CD4-positive, alpha-beta T cell treated with Interferon gamma for 1 hour (primary cell): ENCODE results near the gene PSMC5.
A peak's percentile ranks its signal among the peaks of the same experiment; 100 is the strongest.

Experiments
- DNase-seq: peaks from one replicate; pipeline ENCODE4 v3.0.0-alpha.2; 2020

PSMC5 gene

DNA sequence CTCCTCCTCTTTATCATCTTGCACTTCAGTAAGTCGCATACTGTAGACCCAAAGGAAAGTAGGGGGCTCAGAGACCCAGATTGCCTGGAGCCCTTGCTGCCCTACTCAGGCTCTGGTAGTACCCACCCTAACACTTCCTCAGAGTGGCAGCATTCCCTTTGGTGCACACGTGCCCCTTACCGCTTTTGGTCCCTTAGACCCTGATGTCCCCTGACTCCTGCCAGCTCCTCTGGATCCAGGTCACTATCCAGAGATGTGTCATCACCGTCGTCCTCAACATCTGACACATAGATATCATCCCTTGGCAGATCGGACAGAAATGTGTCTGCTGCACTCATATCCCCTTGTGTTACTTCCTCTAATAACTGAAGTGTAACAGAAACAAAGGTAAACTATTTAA lies 5.4 kb upstream of the PSMC5 start:
- DNase-seq, result no peak

DNA sequence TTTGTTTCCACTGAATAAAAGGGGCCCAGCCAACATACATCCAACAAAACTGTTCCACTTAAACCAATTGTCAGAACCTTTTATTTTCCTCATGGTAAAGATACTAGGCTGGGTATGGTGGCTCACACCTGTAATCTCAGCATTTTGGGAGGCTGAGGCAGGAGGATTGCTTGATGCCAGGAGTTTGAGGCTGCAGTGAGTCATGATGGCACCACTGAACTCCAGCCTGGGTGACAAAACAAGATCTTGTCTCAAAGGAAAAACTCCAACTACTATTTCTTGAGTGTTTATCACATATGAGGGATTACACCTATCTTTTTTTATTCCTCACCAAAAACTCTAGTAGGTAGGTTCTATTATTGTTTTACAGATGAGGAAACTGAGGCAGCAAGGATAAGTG lies 4.7 kb upstream of the PSMC5 start:
- DNase-seq, result no peak

DNA sequence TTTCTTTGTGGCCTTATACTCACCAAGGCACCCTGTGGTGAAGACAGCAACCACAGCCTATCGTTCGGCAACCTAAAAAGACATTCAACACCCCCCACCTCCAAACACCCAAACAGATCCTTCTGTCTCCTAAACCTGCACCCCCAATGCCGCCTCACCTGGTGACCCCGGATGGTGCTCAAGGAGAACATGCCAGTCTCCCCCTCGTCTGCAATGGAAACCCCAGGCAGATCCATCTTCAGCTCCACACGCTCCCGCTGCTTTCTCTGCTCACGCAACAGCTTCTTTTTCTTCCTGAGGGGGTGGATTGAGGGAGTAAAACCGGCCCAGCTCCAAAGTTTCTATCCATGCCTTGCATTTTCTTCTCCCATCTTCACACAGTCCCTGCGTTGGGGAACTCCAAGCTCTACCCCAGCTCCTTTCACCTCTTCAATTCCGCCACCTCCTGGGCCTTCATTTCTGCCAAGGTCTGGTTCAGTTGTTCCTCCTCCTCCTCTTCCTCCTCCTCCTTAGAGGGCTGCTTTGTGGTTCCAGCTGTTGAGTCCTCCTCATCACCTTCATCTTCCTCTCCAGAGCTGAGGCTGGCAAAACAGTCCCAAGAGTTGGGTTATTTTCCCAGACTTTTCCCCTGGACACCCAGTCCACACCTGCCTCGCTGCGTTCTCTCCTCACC lies 3.4 kb upstream of the PSMC5 start:
- DNase-seq, result no peak

DNA sequence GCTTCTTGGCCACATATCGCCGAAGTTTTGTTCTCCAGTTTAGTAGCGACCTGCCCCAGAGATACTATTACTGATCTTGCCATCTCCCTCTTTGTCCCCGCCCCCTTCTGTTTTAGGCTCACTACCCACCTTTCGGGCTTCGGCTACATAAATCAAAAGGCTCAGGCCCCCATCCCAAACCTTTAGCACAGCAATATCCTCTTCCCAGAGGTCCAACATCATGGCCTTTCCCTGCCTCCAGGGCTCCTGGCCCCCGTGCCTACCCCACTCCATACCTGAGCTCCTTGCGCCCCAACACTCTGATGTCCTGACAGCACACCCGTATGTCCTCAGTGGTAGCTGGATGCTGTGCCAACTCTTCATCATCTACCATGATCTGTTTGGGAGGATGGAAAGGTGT lies 2.9 kb upstream of the PSMC5 start:
- DNase-seq, result no peak

DNA sequence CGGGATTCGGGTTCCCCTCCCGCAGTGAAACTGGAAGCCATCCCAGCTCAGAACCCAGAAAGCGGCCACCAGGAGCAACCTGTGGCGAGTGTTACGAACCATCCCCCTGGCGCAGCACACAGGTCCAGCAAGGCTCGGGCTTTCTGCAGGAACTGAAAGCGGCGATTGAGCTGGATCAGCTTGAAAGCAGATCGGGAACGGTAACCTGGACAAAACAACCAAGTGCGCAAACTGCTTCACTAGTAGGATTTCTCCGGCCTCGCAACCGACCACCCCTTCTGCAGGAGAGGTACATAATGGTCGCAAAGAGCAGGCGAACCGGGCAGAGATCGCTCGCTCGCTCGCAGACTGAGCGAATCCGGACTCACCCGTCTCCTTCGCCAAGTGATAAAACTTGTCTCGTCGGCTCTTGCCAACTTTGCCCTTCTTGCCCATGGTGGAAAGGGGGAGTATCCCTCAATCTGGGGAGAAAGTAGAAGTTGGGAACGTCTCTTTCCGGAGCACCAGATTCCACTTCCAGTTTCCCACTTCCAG lies 696 bp upstream of the PSMC5 start:
- no peak for DNase-seq

DNA sequence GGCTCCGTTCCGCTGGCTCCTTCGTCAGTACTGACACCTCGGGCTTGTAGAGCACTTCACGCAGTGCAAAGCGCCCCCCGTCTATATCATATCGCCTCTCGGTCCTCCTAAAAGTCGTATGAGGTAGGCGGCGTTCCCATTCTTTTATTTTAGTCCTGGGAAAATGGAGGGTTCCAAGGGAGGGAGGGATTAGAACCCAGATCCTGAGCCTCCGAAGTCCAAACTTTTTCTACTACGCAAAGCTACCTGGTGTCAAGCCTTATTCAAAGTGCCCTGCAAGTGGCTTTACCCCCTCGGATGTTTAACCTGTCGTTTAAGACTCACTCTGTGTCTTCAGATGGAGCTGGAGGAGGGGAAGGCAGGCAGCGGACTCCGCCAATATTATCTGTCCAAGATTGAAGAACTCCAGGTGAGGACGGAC lies 580 bp downstream of the PSMC5 start:
- DNase-seq, result no peak

DNA sequence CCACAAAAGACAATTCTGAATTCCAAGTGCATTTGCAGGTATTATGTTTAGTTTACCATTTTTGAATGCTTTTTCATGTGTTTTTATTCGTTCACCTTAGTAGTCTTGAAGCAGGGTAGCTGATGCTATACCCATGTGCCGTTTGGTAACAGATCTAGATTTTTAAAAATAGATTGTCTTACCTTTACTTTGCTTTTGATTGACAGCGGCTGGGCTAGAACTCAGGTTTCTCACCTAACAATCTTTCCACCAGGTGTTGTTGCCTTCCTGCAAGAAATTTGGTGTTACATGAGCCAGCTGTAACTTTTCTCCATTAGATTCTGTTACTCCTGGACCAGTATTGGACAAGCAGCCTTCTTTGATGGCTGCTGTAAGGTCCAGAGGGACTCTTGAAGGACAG lies 1.7 kb downstream of the PSMC5 start:
- DNase-seq, result no peak

DNA sequence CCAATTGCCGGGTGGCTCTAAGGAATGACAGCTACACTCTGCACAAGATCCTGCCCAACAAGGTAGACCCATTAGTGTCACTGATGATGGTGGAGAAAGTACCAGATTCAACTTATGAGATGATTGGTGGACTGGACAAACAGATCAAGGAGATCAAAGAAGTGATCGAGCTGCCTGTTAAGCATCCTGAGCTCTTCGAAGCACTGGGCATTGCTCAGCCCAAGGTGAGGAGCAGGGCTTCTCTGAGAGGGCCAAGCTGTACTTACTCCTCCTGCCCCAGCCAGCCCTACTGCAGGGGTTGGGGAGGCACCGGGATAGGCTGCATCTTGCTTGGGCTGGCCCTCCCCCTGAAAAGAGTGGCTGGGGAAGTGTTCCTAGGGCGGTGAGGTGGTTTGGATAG lies 3.0 kb downstream of the PSMC5 start:
- DNase-seq, result no peak

DNA sequence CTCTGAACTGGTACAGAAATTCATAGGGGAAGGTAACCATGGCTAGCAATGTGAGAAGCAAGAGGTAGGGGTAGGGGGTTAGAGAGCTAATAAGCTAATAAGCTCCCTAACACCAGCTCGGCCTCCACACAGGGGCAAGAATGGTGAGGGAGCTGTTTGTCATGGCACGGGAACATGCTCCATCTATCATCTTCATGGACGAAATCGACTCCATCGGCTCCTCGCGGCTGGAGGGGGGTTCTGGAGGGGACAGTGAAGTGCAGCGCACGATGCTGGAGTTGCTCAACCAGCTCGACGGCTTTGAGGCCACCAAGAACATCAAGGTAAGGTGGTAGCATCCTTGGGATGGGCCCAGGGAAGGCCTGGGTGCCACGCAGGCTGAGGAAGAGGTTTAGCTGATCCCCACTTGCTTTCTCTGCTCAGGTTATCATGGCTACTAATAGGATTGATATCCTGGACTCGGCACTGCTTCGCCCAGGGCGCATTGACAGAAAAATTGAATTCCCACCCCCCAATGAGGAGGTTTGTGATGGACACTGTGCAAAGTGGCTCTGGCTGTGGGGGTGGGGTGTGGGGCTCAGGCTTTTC lies 3.8 kb downstream of the PSMC5 start:
- DNase-seq, result no peak

DNA sequence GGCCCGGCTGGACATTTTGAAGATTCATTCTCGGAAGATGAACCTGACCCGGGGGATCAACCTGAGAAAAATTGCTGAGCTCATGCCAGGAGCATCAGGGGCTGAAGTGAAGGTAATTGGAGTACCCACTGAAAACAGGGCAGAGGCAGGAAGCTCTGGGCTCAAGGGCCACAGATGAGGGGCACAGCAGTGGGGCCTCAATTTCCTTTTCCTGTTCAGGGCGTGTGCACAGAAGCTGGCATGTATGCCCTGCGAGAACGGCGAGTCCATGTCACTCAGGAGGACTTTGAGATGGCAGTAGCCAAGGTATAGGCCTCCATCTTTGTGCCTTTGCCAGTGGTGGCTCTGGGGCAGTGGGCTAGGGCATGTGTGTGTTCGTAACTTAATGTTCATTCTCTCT lies 4.3 kb downstream of the PSMC5 start:
- no peak for DNase-seq

DNA sequence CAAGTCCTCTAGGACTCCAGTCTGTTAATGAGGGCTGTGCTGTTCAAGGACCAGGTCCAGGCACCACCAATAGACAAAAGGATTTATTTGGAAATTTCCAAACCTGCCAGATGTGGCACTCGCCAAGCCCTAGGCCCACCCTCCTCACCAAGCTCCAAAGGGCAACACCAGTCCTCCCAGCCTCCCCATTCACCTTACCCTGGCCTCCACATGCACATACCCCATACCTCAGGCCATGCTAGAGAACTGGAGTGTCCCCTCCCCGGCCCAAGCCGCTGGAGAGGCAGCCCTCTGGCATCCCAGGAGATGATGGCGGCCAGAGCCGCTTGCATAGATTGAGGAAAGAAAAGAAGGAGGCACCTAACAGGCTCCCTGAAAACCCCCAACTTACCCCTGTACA lies 4.8 kb downstream of the PSMC5 start:
- no peak for DNase-seq

DNA sequence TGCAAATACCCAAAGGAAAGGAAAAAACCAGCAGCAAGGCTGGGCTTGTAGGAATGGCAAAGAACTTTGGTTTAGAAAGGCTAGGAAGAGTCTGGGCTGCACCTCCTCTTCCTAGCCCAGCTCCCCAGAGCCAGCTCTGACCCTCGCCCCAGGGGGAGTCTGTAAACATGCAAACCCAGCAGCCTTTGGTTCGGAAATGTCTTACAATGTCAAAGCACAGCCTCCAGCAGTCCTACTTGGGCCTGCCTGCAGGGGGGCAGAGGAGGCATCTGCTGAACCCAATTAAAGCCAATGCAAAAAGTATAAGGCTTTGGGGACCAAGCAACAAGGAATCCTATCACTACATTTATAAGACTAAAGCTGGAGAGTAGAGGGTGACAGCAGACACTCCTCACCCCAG lies 5.2 kb downstream of the PSMC5 start:
- no peak for DNase-seq

DNA sequence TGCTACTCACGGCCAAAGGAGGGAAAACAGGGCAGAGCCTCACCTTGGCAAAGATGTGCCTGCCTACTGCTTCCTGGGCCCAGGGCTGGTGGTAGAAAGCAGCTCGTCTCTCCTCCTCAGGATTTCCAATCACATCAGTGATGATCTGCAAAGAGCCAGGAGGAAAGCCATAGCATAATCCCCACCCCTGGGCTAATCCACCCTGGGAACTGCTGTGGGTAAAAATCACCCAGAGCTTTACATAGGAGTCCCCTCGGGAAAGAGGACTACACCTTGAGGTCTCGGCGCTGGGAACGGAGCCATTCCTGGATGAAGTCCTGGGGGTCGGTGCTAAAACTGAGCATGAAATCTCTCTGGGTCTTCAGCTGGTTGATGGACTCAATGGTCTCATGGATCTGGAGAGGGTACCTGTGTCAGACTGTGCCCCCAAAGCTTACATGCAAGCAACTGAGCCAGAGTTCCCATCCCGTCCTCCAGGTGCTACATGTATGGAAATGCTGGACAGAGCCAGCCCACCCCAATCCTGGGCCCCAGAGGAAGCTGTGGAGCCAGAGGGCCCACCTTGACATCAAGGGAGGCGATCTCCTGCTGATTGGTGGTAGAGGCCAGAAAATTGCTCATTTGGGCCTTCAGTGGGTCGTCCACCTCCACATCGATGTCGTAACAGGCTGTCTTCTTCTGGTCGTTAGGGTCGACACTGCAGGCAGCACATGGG lies 6.0 kb downstream of the PSMC5 start:
- no peak for DNase-seq

DNA sequence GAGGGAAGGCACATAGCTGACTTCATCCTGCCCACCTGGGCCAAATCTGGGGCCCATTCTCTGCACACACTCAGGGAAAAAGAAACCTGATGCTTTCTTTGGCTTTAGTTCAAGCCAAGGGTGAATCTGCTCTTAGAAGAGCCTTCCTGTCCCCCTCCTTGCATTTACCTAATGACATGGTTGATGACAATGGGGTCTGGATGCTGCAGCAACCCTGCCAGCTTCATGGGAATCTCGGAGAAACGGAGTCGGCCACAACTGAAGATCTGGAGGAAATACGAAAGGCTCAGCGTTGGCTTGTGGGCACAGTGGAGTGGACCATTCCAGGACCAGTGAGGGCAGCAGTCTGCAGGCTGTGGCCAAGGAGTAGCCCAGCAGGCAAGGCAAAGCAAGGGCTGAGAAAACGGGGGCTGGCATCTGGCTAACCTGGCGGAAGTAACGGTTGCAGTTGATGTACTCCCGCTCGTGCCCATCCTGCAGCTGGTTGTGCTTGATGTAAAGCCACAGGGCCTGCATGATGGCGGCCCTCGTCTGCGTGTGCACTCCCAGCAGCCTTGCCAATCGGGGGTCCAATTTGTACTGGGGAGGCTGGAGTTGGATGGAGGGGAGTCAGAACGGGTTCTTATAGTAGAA lies 6.6 kb downstream of the PSMC5 start:
- DNase-seq, result no peak

DNA sequence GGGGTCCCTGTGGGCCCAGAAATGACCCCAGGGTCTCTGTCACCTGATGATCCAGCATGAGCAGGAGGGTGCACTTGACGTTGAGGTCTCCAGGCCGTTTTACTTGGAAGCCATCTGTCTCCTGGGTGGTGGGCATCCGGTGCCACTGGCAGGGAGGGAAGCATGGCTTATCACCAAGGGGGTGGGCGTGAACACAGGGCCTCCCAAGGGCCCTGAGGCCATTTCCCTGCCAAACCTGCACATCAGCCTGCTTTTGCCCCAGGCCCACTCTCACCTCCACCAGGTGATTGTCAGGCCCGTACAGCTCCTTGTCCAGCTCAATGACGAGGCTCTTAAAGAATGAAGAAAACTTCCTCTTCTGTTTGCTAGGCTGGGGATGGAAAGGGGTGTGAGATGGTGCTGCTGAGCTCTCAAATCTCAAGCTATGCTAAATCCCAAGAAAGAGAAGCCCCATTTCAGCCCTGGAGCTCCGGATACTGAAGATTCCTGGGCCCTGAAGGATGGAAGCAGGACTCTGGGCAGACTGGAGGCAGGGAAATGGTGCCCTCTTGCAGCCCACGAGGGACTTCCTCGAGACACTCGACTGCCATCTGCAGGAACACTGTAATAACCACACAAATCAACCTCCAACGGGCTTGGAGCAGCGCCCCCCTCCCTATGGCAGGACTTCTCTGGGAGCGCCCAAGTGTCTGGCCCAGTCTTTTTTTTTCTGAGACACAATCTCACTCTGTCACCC lies 7.4 kb downstream of the PSMC5 start:
- peak; percentile 65 for DNase-seq

DNA sequence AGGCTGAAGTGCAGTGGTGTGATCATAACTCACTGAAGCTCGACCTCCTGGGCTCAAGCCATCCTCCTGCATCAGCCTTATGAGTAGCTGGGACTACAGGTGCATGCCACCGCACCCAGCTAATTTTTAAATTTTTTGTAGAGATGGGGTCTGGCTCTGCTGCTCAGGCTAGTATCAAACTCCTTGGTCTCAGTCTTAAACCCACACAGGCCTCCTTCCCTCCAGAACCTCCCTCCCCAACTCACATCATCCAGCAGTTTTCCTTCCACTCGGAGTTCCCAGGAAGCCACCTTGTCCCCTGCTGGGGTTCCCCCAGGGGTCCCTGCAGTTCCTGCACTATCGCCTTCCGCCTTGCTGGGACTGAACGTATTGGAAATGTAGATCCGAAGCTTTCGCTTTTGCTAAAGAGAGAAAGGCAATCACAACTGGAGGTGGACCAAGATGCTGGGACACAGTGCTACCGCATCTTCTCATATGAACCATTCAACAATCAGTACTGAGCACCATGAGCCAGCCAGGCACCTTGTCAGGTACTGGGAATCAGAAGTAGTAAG lies 8.0 kb downstream of the PSMC5 start:
- DNase-seq, result no peak

DNA sequence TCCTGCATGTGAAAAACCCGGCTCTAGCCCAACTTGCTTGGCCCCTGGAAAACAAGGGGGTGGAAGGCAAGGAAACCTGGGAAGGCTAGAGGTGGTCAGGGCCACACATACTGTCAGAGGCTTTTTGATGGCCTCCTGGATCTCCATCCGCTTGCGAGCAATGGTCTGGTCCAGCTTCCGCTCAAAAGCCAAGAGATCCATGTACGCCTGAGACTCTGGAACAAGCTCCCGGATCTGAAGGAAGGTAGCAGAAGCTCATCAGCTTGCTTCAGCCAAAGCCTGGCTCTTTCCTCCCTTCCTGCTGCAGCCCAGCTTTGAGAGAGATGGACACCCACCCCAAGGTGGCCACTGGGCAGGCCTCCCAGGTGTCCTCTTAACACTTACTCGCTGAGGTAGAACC lies 9.6 kb downstream of the PSMC5 start:
- no peak for DNase-seq

DNA sequence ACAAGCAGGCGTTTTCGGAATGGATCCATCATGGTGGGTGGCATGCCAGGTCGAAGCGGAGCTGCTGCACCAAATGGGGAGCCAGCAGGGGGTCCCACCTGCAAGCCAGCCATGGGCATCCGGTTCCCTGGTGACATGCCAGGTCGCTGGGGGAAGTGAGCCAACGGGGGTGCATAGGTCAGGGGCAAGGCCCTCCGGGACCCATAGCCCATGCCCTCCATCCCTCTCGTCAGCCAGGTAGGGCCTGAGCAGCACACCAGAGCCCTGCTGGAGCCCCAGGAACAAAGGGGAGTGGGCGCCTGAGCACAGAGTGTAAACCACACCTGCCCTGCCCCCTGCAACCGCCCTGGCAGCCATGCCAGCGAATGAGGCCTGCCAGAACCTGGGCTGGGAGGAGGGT lies 10.2 kb downstream of the PSMC5 start:
- DNase-seq, result no peak

DNA sequence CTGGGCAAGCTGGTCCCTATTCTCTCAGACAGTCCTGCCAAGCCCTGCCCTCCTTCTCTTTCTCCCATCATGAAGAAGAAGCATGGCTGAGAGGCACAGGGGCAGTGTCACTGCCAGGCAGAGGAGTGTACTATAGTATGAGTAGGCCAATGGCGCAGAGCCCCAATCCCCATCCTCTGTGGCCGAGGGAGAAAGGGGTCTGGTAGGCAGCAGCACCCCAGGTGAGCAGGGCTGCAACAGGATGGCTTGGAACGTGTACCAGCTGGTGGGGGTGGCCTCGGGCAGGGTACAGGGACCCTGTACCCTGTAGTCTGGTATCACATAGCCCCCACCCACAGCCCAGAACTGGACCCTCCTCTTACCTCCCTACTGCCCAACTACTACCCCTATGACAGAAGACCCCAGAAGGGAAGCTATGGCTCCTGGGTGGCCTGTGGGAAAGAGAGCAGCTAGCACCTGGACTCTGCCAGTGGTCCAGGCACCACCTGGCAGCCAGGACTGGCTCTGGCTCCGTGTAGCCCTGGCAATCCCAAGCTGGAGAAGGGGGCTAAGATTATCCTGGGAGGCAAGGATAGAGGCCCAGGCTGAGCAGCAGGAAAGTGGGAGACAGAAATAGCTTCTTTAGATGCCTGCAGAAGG lies 10.8 kb downstream of the PSMC5 start:
- DNase-seq, result no peak

DNA sequence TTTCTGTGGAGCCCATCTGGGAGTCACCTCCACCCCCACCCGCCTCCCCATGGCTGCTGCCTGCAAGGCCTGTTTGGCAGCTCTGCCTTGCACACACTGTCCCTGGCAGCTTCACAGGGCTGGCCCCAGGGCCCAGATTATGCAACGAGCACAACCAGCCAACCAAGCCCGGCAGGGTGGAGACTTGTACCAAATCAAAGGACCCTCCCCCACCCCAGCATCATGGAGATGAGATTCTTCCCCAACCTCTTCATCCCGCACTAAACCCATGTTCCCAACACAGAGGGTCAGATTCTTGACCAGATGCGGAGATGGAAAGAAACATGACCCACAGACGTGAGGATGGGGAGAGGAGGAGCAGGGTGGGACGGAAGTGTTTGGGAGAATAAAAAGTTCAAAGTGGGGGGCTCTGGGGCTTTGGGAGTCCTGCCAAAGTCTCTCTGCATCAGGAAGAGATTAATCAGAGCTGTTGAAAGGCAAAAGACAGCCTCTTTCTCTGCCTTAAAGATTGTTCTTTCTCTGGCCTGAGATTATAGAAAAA lies 11.5 kb downstream of the PSMC5 start:
- DNase-seq, result no peak

DNA sequence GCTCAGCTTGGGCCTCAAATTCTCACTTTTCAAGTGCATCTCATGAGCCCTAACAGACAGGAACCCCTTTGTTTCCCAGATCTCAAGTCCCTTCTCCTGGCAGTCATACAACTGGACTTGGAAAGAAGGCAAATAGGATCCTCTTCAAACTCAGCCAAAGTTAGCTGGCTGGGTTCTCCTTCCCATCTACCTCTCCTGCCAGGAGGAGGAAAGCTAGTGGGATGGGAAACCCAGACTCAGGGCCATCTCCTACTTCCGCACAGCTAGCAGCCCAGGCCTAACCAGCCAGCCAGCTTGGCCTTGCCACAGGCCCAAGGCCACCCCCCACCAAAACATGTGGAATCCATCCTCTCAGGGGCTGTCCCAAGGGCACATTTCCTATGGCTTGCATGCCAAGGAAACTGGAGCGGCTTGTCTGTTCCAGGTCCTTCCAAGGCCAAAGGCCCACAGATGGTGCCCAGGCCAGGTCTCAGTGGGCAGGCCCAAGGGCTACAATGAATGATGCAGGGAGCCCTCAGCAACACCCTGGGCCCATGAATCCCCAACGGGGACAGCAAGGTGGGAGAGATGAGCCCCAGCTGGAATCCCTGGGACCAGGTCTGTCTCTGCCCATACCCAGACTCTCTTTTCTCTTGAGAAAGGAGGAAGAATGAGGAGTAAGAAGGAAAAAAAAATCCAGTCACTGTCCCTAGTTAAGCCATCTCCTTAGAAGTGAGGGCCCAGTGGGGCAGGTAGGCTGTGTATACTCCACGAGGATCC lies 13.5 kb downstream of the PSMC5 start:
- no peak for DNase-seq
